K562 (cell line): ENCODE results near the gene ATP5F1D. TPM values are rescaled to one million over a fixed set of nuclear protein-coding genes. Genes with fewer than 3 reads are reported as not detected.

ENCODE experiments used
- CXXC5 ChIP-seq: fragments of 250-450 bp; sonication (Bioruptor Pico); IDR thresholded peaks from 2 replicates; pipeline ENCODE4 v1.8.0; 2022; ENCODE audit warnings: inconsistent platforms, mild to moderate bottlenecking, moderate library complexity
- E2F3 ChIP-seq: fragments of 250-450 bp; sonication (Bioruptor Pico); IDR thresholded peaks from 2 replicates; pipeline ENCODE4 v1.4.0; 2020; ENCODE audit warnings: mild to moderate bottlenecking
- ETV5 ChIP-seq: sonication (generic); formaldehyde crosslinking; IDR thresholded peaks from 2 replicates; pipeline ENCODE4 v1.4.0; 2020; ENCODE audit warnings: low read depth, mild to moderate bottlenecking, missing genetic modification reagents
- FIP1L1 ChIP-seq: fragments of 200-400 bp; formaldehyde crosslinking; IDR thresholded peaks from 2 replicates; pipeline ENCODE4 v1.6.1; 2018; ENCODE audit warnings: mild to moderate bottlenecking, low read depth, low read length; ENCODE audit not compliant: poor library complexity, severe bottlenecking
- HNRNPUL1 ChIP-seq: fragments of 200-400 bp; formaldehyde crosslinking; IDR thresholded peaks from 2 replicates; pipeline ENCODE4 v1.6.1; 2017; ENCODE audit warnings: low read length
- IRF2 ChIP-seq: sonication (generic); formaldehyde crosslinking; IDR thresholded peaks from 2 replicates; pipeline ENCODE4 v1.8.1; 2022; ENCODE audit warnings: mild to moderate bottlenecking, missing genetic modification reagents
- L3MBTL2 ChIP-seq: fragments of 450-650 bp; IDR thresholded peaks from 2 replicates; pipeline ENCODE4 v1.6.1; 2016; ENCODE audit warnings: mild to moderate bottlenecking, moderate library complexity
- MTA1 ChIP-seq: fragments of 450-650 bp; IDR thresholded peaks from 2 replicates; pipeline ENCODE4 v1.6.1; 2017; ENCODE audit warnings: borderline replicate concordance
- NFIX ChIP-seq: fragments of 250-450 bp; sonication (Bioruptor Pico); IDR thresholded peaks from 2 replicates; pipeline ENCODE4 v1.4.0; 2020; ENCODE audit warnings: low read depth, mild to moderate bottlenecking, moderate library complexity
- SIN3B ChIP-seq: fragments of 450-650 bp; IDR thresholded peaks from 2 replicates; pipeline ENCODE4 v1.6.1; 2017; ENCODE audit warnings: low read depth, mild to moderate bottlenecking, moderate library complexity
- SMAD2 ChIP-seq: fragments of 150-350 bp; IDR thresholded peaks from 2 replicates; pipeline ENCODE4 v1.6.1; 2014; ENCODE audit warnings: low read depth, mild to moderate bottlenecking, low read length
- SRF ChIP-seq, 2 experiments: fragments of 250-450, 450-650 bp in 1 of 2; sonication (Bioruptor Pico) in 1 of 2; sonication (generic) in 1 of 2; formaldehyde crosslinking; IDR thresholded peaks; 2 replicates each; pipeline versions ENCODE4 v1.5.0 to v1.5.1; 2020 to 2022; ENCODE audit warnings: mild to moderate bottlenecking in 1 of 2, missing genetic modification reagents in 1 of 2
- TCF7L2 ChIP-seq: fragments of 150-350 bp; IDR thresholded peaks from 2 replicates; pipeline ENCODE4 v1.6.1; 2016; ENCODE audit warnings: low read depth, mild to moderate bottlenecking, low read length, moderate library complexity
- ZBTB1 ChIP-seq: sonication (generic); formaldehyde crosslinking; IDR thresholded peaks from 2 replicates; pipeline ENCODE4 v1.8.1; 2023; ENCODE audit warnings: missing genetic modification reagents, low read depth, mild to moderate bottlenecking, borderline replicate concordance
- ZNF239 ChIP-seq: fragments of 250-450 bp; sonication (Bioruptor Pico); IDR thresholded peaks from 2 replicates; pipeline ENCODE4 v1.4.0; 2020; ENCODE audit warnings: mild to moderate bottlenecking
- ZNF551 ChIP-seq: fragments of 250-450 bp; sonication (Bioruptor Pico); IDR thresholded peaks from 2 replicates; pipeline ENCODE4 v1.5.0; 2021; ENCODE audit warnings: mild to moderate bottlenecking, moderate library complexity
- polyA plus RNA-seq, 8 experiments: library from polyadenylated mRNA; depleted of rRNA in 4 of 8; stranded (reverse) in 5 of 8; unstranded in 3 of 8; fragments of >200 nt; fragmentation: Nextera tagmentation in 2 of 8; fragmentation: Illumina TruSeq in 1 of 8; extraction: Ambion mirVana in 2 of 8; extraction: Trizol in 1 of 8; gene quantifications; 2 replicates each; pipeline versions ENCODE4 v1.2.1 to v1.2.3, GENCODE V29; 2011 to 2014; ENCODE audit warnings: inconsistent platforms in 1 of 8, missing spikeins in 1 of 8
- total RNA-seq, 7 experiments: library from RNA; depleted of rRNA in 6 of 7; stranded (reverse); fragments of >200 nt in 6 of 7; fragmentation: Illumina TruSeq in 2 of 7; extraction: Trizol in 2 of 7; gene quantifications; 2 replicates each; pipeline versions ENCODE4 v1.2.1 to v1.2.3, GENCODE V29; 2011 to 2021; ENCODE audit warnings: low replicate concordance in 1 of 7
- TF ChIP-seq, protein P1 (sequence below): fragments of 450-650 bp; conservative IDR thresholded peaks from 2 replicates; pipeline ENCODE4 v1.6.1; 2016; ENCODE audit warnings: missing genetic modification characterization, low read depth, mild to moderate bottlenecking, control low read depth, missing compliant biosample characterization
- TF ChIP-seq, protein P2 (sequence below): sonication (generic); formaldehyde crosslinking; IDR thresholded peaks from 2 replicates; pipeline ENCODE4 v1.8.0; 2022; ENCODE audit warnings: mild to moderate bottlenecking, missing genetic modification reagents
- TF ChIP-seq, protein P3 (sequence below): fragments of 250-450 bp; sonication (Bioruptor Pico); IDR thresholded peaks from 2 replicates; pipeline ENCODE4 v1.5.0; 2021; ENCODE audit warnings: mild to moderate bottlenecking, moderate library complexity
- TF ChIP-seq, protein P4 (sequence below): sonication (generic); formaldehyde crosslinking; IDR thresholded peaks from 2 replicates; pipeline ENCODE4 v1.8.0; 2022; ENCODE audit warnings: missing genetic modification reagents, mild to moderate bottlenecking, borderline replicate concordance
- TF ChIP-seq, protein P5 (sequence below): IDR thresholded peaks from 2 replicates; pipeline ENCODE4 v1.6.1; 2014; ENCODE audit warnings: antibody characterized with exemption

Gene ATP5F1D
- total and polyA plus RNA-seq, 9 of the 15 experiments (the other 6 are each of a cell fraction or from before 2014, with no cell fraction given), result 3.9 to 409 (median 36.8) TPM

DNA sequence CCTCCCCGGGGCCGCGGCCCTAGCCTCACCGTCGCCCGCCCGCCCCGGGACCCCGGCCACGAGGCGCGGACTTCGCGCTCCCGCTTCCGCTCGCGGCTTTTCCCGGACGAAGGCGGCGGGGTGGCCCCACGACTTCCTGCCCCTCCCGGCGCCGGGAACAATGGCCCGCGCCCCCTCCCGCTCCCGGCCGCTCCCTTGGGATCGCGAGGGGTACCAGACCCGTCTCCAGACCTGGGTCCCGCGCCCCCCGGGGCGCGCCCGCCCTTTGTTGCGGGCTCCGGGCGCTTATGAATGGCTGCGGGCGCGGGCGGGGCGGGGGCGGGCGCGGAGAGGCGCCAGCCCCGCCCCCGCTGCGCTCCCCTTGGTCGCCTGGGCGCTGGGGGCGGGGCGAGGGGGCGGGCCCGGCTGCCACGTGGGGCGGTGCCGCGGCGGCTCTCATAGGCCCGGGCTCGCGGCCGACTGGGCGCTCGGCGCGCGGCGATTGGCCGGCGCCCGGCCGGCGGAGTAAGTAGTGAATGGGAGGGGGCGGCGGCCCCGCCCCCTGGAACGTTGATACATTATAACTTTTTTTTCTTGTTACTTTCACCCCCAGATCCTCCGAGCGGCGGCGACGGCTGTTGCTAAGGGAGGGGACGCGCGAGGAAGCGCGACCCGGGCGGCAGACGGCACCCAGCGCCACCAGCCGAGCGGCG lies 7.9 kb downstream of the ATP5F1D start (continued):
- TF ChIP-seq, protein P1, sequence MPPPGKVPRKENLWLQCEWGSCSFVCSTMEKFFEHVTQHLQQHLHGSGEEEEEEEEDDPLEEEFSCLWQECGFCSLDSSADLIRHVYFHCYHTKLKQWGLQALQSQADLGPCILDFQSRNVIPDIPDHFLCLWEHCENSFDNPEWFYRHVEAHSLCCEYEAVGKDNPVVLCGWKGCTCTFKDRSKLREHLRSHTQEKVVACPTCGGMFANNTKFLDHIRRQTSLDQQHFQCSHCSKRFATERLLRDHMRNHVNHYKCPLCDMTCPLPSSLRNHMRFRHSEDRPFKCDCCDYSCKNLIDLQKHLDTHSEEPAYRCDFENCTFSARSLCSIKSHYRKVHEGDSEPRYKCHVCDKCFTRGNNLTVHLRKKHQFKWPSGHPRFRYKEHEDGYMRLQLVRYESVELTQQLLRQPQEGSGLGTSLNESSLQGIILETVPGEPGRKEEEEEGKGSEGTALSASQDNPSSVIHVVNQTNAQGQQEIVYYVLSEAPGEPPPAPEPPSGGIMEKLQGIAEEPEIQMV (tag), result no peak
- TF ChIP-seq, protein P2, sequence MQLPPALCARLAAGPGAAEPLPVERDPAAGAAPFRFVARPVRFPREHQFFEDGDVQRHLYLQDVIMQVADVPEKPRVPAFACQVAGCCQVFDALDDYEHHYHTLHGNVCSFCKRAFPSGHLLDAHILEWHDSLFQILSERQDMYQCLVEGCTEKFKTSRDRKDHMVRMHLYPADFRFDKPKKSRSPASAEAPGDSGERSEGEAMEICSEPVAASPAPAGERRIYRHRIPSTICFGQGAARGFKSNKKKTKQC (CRISPR knock-in tag), result peak; percentile 88
- TF ChIP-seq ZNF239 (CRISPR knock-in tag) (no peak), ZNF551 (CRISPR knock-in tag) (no peak), MTA1 (no peak), ETV5 (CRISPR knock-in tag) (no peak), FIP1L1 (peak; percentile 30), NFIX (no peak), E2F3 (CRISPR knock-in tag) (no peak), IRF2 (CRISPR knock-in tag) (no peak), SRF (CRISPR knock-in tag; IDR thresholded peaks at IDR 0.05) (no peak), SIN3B (no peak), CXXC5 (CRISPR knock-in tag) (peak; percentile 70; the same call in 1 of the 2 replicates), HNRNPUL1 (no peak), SMAD2 (no peak), ZBTB1 (CRISPR knock-in tag) (peak; percentile 86), TCF7L2 (no peak), L3MBTL2 (peak; percentile 96)
- TF ChIP-seq, protein P3, sequence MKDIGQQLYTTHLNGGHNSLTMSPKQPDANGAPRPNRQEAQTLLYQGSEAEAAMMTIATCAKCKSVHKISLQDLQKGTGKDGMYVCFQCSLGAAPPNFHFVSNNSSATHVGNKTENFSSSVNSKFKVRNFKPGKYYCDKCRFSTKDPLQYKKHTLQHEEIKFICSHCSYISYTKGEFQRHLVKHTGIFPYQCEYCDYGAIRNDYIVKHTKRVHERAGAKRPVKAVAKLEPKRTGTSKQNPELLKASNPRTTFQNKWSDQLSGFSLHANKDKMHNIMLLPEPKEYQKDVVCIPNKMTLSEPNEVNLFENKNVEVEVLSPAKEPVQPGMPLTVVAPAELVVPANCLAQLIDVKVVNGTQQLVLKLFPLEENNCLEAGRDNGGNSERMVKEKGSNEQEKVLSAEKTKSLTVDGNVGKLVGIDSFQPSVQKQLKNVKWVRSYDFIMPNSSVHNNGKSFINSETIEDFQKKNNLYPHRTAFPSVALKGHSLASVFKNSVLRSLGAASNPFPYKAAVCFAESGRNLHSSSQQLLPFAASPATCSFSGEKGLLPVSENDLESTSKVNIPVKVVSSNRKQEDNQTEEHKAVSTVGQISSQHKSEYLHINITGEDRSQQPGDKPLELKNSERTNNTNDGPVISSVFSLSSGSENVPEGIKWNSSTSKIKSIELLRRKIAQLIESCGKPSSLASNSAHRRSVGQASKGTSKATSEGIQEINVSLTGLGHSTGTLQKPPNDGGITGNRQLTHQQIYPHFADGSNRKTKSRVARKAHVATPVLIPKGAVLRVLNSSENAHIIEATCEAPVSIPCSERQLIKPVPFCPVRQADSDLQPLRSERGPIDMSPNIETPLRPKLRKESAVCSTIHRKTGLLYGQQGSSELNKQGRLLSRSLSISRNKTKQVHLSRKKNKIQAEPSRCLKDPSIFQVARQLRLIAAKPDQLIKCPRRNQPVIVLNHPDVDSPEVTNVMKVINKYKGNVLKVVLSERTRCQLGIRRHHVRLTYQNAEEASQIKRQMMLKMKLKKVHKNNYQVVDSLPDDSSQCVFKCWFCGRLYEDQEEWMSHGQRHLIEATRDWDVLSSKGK, result no peak
- TF ChIP-seq, protein P4, sequence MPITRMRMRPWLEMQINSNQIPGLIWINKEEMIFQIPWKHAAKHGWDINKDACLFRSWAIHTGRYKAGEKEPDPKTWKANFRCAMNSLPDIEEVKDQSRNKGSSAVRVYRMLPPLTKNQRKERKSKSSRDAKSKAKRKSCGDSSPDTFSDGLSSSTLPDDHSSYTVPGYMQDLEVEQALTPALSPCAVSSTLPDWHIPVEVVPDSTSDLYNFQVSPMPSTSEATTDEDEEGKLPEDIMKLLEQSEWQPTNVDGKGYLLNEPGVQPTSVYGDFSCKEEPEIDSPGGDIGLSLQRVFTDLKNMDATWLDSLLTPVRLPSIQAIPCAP (CRISPR knock-in tag), result peak; percentile 34; the same call in 1 of the 2 replicates
- TF ChIP-seq, protein P5, sequence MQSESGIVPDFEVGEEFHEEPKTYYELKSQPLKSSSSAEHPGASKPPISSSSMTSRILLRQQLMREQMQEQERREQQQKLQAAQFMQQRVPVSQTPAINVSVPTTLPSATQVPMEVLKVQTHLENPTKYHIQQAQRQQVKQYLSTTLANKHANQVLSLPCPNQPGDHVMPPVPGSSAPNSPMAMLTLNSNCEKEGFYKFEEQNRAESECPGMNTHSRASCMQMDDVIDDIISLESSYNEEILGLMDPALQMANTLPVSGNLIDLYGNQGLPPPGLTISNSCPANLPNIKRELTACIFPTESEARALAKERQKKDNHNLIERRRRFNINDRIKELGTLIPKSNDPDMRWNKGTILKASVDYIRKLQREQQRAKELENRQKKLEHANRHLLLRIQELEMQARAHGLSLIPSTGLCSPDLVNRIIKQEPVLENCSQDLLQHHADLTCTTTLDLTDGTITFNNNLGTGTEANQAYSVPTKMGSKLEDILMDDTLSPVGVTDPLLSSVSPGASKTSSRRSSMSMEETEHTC, result no peak
